Stimulated activated CD4-positive, alpha-beta T cell treated with anti-CD3 and anti-CD28 coated beads, Interleukin-1b, Interleukin-23, amount 100 ng/mL, for 48 hours (primary cell): ENCODE results near the gene DNAJC19.
"Not testable (repeated sequence)": the region's sequence is repeated elsewhere in the genome, so short reads cannot be mapped to it uniquely, and the experiment has no call there.

Experiments used
- DNase-seq: peaks from one replicate; pipeline ENCODE4 v3.0.0-alpha.2; 2020

DNAJC19 gene

DNA sequence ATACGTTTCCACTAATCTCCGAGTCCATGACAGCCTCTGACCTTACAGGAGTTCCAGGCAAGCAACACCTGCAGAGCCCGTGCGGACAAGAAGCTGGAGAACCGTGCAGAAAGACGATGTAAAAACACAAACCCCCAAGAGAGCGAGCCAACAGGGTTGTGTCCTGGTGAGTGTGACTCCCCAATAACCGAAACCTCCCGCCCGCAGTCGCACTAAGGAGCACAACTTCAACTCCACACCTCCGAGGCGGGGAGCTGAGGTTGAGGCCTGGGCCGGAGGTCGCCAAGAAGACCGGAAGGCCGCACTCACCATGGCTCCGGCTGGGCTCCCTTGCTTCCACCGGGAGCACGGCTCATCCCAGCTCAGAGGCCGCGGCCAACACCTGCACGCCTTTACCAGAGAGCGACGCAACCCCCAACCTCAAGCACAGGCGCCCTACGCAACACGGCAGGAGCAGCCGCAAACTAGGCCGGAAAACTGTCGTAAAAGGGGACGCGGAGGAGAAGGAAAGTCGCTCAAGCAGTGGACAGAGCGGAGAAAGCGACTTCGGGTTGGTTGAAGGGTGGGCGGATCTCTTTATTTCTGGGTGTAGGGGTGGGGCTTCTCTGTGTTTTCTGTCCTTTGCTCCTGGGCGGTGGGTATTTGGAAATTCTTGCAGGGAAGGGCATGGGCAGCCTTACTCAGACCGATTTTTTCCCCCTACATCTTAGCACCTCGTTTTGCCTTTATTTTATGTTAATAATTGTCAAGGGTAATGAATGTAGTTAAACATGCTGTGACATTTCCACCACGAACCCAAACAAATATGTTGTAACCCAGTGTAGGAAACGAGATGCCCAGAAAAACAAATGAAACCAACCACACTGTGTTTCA is at the start of gene DNAJC19:
TSS of gene DNAJC19 (minus strand) at position 446 of the 873 bp plus-strand sequence. CDS start at position 312, 134 bp downstream.
- DNase-seq = peak; percentile 92

- no peak for DNase-seq
Measured at GRCh38 chr3:181030948-181031347, 41.4 kb upstream of the DNAJC19 start.

DNA sequence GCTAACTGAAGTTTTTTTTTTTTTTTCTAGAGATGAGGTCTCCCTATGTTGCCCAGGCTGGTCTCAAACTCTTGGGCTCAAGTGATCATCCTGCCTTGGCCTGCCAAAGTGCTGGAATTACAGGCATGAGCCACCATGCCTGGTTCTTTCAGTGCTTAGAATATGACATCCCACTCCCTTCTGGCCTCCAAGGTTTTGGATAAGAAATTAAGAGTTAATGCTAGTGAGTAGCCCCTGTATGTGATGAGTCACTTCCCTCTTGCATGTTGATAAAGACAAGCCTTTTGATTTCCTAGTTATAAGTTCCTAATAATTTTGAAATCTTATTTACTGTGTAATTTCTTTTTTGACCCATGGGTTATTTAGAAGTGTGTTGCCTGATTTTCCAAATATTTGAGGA is 35.7 kb upstream of the DNAJC19 start:
- no peak for DNase-seq

DNA sequence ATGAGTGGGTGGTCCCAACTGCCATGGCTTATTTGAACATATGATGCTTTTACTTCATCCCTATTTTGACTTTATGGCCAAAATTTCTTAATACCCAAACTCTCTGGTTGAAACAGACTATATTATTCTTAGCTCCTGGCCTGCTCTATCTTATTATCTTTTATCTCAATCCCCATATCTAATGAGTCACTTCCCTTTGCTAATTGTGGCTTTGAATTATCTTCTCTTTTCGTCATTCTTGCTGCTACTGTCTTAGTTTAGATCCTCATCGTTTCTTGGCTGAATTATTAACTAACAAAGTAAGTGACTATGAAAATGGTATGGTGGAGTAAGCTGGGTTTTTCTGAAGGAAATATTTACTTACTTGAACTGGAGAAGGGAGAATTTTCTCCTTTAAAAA is 28.2 kb upstream of the DNAJC19 start:
- no peak for DNase-seq

GRCh38 chr3:181009225-181009624 is 19.7 kb upstream of the DNAJC19 start:
- peak; percentile 52 for DNase-seq

GRCh38 chr3:181008796-181009195 is 19.3 kb upstream of the DNAJC19 start:
- no peak for DNase-seq

DNA sequence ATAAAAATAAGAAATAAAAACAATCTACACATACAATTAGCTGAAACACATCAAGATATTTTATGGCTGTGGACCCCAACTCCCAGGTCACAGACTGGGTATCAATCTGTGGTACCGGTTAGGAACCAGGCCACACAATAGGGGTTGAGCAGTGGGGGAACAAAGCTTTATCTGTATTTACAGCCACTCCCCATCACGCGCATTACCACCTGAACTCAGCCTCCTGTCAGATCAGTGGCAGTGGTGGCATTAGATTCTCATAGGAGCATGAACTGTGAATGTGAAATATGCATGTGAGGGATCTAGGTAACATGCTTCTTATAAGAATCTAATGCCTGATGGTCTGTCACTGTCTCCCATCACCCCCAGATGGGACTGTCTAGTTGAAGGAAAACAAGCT is 17.7 kb upstream of the DNAJC19 start:
- DNase-seq = no peak

DNA sequence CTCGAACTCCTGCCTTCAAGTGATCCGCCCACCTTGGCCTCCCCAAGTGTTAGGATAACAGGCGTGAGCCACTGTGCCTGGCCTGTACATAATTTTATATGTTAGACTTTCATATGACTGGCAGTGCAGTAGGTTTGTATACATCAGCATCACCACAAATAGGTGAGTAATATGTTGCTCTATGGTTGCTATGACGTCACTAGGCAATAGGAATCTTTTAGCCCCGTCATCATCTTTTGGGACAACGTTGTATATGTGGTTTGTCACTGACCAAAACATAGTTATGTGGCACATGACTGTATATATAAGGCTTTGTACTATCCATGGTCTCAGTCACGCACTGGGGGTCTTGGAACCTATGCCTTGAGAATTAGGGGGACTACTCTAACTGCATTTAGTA is 17.0 kb upstream of the DNAJC19 start:
- DNase-seq = no peak

GRCh38 chr3:181003469-181003868 is 13.9 kb upstream of the DNAJC19 start:
- not testable (repeated sequence) for DNase-seq

DNA sequence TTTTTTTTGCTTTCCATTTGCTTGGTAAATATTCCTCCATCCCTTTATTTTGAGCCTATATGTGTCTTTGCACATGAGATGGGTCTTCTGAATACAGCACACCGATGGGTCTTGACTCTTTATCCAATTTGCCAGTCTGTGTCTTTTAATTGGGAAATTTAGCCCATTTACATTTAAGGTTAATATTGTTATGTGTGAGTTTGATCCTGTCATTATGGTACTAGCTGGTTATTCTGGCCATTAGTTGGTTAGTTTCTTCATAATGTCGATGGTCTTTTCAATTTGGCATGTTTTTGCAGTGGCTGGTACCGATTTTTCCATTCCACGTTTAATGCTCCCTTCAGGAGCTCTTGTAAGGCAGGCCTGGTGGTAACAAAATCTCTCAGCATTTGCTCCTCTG is 12.8 kb upstream of the DNAJC19 start:
- DNase-seq = not testable (repeated sequence)

DNA sequence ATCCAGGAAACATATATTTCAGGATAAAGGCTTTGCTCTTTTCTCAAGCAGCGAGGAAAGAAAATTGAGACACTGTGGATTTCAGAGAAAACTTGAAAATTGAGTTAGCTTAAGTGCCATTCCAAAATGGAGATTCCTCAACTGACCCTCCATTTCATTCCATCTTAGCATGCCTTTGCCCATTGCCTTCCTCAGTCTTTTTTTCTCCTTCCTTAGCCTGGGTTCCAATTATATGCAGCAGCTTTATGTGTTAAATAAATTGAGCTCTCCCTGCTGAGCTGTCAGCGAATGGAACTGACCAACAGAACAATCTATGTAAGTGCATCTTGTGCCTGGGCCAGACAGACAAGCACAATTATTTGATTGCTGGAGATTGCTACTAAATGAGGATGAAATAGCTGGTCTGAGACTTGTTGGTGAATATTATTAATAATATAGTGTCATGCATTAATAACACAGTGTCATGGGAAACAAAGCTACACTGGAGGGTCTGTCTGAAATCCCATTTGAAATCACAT is 6.9 kb upstream of the DNAJC19 start:
- no peak for DNase-seq

DNA sequence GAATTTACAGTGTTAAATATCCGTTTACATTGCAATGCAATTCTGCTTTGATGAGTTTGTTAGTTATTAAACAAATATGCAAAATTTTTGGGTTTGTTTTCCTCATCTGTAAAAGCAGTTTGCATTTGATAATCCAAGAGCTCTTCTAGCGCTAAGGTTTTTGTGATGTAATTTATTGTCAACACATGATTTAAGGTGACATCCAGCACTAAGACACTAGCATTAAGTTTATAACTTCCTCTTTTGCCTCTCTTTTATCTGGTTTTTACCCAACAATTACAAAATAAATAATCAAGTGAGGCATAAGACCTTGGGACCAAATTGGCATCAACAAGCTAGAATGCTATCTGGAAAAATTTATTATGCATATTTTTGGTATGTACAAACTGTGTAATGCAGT is 969 bp upstream of the DNAJC19 start:
- DNase-seq = no peak

- no peak for DNase-seq
Measured at GRCh38 chr3:180987344-180987743, 2.2 kb downstream of the DNAJC19 start.

DNA sequence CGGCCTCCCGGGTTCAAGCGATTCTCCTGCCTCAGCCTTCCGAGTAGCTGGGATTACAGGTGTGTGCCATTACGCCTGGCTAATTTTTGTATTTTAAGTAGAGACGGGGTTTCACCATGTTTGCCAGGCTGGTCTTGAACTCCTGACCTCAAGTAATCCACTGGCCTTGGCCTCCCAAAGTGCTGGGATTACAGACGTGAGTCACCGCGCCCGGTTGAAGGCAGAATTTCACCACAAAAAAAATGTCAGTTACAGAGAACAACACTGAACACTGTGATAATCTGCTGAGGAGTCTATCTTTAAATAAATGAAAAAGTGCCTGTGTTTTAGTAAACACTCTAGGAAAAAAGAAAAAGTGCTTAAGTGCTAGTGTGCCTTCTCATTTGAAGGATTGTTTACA is 3.2 kb downstream of the DNAJC19 start:
- DNase-seq = not testable (repeated sequence)

GRCh38 chr3:180983136-180983535 is 6.4 kb downstream of the DNAJC19 start:
- no peak for DNase-seq

GRCh38 chr3:180981912-180982311 is 7.6 kb downstream of the DNAJC19 start:
- no peak for DNase-seq

GRCh38 chr3:180980611-180981010 is 8.9 kb downstream of the DNAJC19 start:
- no peak for DNase-seq

- no peak for DNase-seq
Measured at GRCh38 chr3:180979961-180980360, 9.6 kb downstream of the DNAJC19 start.

GRCh38 chr3:180977498-180977897 is 12.0 kb downstream of the DNAJC19 start:
- DNase-seq = no peak

DNA sequence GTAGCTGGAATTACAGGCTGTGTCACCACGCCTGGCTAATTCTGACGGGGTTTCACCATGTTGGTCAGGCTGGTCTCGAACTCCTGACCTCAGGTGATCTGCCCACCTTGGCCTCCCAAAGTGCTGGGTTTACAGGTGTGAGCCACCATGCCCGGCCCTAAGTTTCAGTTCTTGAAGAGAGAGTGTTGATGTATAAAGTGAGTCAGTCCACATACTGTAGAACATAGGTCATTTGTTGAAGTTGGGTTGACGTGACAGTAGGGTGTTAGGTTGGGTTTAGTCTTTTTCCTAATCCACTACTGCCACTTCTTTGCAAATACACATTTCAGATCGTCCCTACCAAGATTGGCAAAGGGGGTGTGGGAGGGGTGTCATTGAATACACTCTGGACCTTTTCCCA is 15.2 kb downstream of the DNAJC19 start:
- no peak for DNase-seq

GRCh38 chr3:180973543-180973942 is 16.0 kb downstream of the DNAJC19 start:
- DNase-seq = no peak

DNA sequence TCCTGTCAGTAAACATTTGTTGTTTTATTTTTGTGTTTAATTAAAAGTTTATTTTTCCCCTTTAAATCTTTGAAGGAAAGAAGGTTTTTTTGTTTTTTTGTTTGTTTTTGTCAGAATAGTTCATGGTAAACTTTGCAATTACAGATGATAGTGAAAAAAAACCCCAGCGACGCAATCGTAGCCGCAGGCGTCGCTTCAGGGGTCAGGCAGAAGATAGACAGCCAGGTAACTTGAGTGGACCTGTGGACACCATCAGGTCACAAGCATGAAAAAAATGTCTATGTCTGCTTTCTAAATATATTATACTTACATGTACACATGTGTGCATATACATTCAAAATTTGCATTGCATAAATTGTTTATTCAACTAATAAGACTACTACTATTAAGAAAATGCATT is 18.6 kb downstream of the DNAJC19 start:
- DNase-seq = no peak

DNA sequence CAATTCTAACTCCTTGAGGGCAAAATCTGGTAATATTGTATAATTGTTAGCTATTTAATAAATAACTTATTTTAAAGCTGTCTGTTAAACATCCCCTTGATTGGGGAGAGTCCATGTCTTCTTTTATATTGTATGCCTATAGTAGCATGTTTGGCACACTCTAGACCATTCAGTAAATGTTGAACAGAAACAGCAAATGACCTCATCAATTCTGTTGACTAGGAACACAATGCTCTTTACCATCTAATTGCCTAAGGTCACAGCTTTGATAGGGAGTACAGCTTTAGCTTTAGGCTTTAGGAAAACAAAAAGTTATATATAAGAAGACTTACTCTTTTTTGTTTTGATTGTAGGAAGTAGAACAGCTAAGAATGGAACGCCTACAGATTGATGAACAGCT is 27.0 kb downstream of the DNAJC19 start:
- no peak for DNase-seq

DNA sequence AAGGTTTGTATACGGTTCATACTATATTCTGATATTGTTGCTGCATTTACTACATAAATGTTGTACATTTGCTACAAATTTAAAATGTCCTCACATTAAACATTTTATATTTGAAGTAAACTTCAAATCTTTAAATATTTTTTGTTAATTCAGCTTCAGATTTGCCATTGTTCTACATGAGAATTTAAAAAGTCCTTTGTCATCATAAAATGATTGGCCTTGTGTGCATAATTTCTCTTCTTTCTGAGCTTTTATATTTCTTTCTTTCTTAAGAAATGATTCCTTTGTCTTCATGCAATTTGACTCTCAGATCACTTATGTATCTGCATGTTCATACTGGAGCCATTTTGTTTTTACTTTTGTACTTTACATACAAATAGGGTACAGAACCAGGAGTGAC is 28.0 kb downstream of the DNAJC19 start:
- no peak for DNase-seq

DNA sequence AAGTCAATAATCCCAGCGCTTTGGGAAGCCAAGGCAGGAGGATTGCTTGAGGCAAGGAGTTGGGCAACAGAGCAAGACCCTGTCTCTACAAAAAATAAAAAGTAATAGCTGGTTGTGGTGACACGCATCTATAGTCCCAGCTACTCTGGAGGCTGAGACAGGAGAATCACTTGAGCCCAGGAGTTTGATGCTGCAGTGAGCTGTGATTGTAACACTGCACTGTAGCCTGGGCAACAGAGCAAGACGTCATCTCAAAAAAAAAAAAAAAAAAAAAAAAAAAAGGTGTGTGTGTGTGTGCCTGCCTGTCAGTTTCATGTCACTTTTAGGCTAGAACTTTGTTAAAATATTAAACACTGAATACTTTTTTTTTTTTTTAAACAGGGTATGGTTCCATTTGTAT is 28.4 kb downstream of the DNAJC19 start:
- DNase-seq = no peak
